Fibroblast of the aortic adventitia (primary cell): ENCODE results near the gene IL17REL. TPM values are rescaled to one million over a fixed set of nuclear protein-coding genes. Genes with fewer than 3 reads are reported as not detected.

Experiments used
- DNase-seq: peaks from one replicate; pipeline ENCODE4 v3.0.0-alpha.2; 2010; ENCODE audit warnings: low read depth
- H3K4me3 ChIP-seq: 2 replicates; pipeline ENCODE4 v1.5.1; 2011; ENCODE audit warnings: low read depth, mild to moderate bottlenecking, control low read depth, low read length, moderate library complexity
- total RNA-seq: library from RNA; depleted of rRNA; stranded (reverse); fragments of >200 nt; gene quantifications from 2 replicates; pipeline ENCODE4 v1.2.3, GENCODE V29; 2012; ENCODE audit warnings: low replicate concordance
- TF ChIP-seq, protein P1 (sequence below): IDR thresholded peaks from 2 replicates; pipeline ENCODE4 v1.5.1; 2011; ENCODE audit warnings: mild to moderate bottlenecking, low read length, control low read depth, inconsistent platforms; ENCODE audit not compliant: insufficient read depth

Gene IL17REL
- total RNA-seq, 1 donor, result not detected

DNA sequence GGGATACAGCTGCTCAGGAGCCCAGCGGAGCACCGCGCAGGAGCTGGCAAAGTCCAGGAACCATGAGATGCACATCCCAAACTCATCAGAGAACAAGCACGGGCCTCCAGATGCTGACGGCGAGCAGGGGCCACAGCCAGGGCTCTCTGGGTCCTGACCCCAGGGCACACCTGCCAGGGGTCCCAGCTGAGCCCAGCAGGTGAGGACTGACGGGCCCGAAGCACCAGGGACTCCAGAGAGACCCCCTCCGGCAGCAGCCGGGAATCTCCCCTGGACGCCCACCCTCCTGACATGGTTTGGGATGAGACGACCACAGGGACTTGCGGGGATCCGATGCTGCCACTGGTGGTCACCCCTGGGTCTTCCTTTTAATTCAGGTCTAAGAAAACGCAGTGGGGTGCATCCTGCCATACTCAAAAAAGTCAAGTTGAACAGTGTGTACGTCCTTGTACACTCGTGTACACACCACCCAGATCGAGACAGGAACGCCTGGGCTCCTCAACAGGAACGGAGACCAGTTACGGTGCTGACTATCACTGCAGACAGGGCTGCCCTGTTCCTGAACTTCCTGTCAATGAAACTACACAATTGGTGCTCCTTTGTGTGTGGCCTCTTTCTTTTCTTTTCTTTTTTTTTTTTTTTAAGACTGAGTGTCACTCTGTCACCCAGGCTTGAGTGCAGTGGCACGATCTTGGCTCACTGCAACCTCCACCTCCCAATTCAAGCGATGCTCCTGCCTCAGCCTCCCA is 23.6 kb upstream of the IL17REL start:
- no peak for DNase-seq
- TF ChIP-seq, protein P1, sequence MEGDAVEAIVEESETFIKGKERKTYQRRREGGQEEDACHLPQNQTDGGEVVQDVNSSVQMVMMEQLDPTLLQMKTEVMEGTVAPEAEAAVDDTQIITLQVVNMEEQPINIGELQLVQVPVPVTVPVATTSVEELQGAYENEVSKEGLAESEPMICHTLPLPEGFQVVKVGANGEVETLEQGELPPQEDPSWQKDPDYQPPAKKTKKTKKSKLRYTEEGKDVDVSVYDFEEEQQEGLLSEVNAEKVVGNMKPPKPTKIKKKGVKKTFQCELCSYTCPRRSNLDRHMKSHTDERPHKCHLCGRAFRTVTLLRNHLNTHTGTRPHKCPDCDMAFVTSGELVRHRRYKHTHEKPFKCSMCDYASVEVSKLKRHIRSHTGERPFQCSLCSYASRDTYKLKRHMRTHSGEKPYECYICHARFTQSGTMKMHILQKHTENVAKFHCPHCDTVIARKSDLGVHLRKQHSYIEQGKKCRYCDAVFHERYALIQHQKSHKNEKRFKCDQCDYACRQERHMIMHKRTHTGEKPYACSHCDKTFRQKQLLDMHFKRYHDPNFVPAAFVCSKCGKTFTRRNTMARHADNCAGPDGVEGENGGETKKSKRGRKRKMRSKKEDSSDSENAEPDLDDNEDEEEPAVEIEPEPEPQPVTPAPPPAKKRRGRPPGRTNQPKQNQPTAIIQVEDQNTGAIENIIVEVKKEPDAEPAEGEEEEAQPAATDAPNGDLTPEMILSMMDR, result no peak
- no peak overlapping the region for H3K4me3 ChIP-seq

DNA sequence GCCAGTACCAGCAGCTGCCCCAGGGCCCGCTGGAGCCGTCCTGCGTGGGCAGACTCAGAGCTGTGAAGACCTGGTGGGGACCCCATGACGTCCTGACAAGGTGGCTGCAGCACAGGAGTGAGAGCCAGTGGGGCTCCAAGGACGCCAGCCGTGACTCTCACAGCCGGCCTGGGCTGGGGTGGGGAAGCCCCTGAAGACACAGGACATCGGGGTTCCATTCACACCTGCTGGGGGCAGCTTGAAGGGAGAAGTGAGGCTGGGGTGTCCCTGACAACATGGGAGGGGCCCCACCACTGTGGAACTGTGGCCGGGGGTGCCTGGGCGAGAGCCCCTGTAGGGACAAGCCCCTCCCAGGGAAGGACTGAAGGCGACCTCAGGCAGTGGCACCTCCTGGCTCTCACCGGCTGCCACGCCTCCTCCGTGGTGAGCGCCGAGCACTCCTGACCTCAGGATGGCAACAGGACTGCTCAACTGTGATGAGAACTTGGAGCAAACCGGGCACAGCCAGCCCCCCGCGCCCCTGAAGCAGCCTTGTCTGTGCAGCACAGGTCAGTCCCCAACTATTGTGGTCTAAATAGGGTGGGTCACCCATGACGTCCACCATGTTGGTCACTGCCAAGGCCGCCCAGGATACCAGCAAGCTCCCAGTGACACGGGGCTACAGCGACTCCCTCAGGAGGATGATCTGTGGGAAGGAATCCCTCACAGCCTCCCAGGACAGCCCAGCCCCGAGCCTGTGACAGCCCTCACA is 22.7 kb upstream of the IL17REL start:
- DNase-seq, result no peak
- TF ChIP-seq, protein P1, result no peak
- no peak overlapping the region for H3K4me3 ChIP-seq

DNA sequence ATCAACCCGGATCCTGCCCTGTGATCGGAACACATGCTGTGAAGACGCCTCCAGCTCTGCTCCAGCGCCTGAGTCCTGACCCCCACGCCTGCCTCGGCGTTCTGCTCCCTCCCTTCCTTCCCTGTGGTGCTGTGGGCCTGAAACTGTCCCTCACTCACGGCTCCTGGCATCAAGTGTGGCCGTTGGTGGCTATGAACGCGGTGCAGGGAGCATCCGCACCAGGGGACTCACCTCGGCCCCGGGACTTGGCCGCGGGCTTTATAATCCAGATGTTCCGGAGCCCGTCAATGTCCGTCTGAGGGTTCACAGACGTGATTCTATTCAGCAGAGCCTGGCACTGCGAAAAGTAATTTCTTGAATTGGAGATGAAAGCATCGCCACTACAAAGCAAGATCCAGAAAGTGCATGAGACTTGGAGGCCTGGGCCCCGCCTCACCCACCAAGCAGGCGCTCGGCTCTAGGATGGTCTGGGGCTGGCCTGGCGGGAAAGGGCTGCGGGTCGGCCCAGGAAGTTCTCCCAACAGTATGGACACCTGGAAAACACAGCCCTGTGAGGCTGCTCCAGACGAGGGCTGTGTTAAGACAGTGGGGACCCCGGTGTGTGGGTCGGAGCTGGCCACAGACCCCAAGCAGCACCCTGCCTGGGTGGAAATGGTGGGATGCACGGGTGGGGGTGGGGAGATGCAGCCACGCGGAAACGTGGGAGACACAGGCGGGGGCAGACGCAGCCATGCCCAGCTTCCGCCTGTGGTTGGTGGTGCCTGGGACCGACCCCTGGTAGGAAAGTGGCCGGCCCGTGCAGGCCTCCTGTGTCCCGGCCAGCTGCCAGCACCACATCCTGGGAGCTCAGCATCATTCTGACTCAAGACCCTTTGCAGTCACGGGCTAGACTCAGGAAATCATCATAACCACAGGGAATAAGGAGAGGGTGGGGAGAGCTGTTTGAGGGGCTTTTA is 21.8 kb upstream of the IL17REL start:
- TF ChIP-seq, protein P1, result no peak
- DNase-seq, result no peak
- no peak overlapping the region for H3K4me3 ChIP-seq

DNA sequence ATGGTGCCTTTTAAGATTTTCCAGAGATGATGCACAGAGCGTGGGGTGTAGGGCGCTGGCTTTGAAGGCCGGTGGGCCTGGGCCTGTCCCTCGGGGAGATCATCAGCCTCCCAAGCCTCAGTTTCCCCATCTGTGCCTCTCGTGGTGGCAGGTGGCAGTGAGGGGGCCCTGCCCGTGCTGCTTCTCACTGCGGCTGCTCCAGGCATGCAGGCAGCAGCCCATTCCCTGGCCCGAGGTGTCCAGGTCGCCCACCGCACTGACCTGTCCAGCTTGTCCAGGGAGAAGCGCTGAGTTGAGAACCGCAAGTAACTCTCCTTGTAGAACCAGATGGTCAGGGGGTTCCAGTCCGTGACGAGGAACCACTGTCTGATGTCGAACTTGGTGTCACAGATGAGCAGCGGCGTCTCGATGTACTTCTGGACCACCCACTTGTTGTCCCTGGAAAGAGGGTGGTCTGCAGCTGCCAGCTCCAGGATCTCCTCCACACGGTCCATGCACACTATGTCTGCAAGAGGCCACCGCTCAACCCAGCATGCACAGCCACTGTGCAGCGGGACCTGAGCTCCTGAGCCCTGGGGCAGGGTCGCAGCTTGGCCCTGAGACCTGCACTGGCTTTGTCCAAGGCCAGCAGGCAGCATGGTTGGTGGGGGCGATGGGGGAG is 20.5 kb upstream of the IL17REL start:
- H3K4me3 ChIP-seq, result no peak overlapping the region
- TF ChIP-seq, protein P1, result no peak
- no peak for DNase-seq

DNA sequence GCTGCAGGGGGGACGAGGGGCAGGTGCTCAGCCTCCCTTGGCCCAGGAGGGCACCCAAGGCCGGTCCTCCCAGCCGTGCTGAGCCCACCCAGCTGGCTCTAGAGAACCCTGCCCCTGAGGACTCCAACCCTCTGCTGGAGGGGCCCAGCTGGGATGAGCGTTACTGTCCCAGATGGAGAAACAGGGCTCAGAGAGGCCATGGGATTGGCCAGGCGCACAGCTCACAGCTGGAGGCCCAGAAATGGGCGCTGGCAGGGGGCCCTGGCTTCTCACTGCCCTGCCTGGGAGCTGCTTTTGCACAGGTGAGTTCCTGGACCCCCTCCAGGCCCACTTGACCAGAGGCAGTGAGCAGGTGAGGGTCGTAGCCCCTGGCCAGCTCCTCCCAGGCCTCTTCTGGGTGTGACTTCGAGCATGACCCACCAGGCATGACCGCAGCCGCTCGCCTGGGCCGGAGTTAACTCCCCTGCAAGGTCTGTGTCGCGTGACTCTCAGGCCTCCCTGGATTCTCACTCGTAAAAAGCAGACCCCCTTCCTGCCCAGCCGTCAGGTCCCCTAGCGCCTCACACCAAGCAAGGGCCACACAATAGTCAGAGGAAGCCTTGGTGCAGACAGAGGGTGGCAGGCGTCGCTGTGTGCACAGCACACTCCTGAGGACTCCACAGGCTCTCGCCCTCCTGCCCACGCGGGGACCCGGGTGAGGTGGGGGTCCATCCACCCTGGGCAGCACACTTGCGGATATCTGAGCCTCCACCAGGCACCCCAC is 19.7 kb upstream of the IL17REL start:
- TF ChIP-seq, protein P1, result no peak
- no peak for DNase-seq
- no peak overlapping the region for H3K4me3 ChIP-seq
